ENCODE data around the gene ABCG2. TPM values are rescaled to one million over a fixed set of nuclear protein-coding genes. Genes with fewer than 3 reads are reported as not detected.

Gene ABCG2
- polyA plus RNA-seq, 1 of the 3 experiments (the other 2 are of a cell fraction): 0.02 TPM

- ChIA-PET POLR2A (no interaction called here), CTCF (no interaction called here)
- H4K20me1 ChIP-seq (ENCODE audit: insufficient read depth): no peaks in the 10 kb centered on the region
- TF ChIP-seq SIN3A (IDR thresholded peaks at IDR 0.05; ENCODE audit: borderline replicate concordance, low read depth, low read length): no peak
- H2AFZ ChIP-seq (ENCODE audit: low read depth): no peak overlapping the region
- H3K9me2 ChIP-seq: no peaks in the 10 kb centered on the region
- no peak for DNase-seq
- H3K27me3 ChIP-seq (ENCODE audit: insufficient read depth): no peaks in the 10 kb centered on the region
- H3F3A ChIP-seq (replicated peaks; ENCODE audit: insufficient read depth): no peaks in the 10 kb centered on the region
- H3K9ac ChIP-seq: no peak overlapping the region
- no peak overlapping the region for H3K27ac ChIP-seq (ENCODE audit: low read depth in 2 of 2, low read length in 1 of 2)
- H3K4me3 ChIP-seq (ENCODE audit: low read depth in 2 of 2, low read length in 1 of 2): no peak overlapping the region
- no peak overlapping the region for H3K4me2 ChIP-seq
- H3K79me2 ChIP-seq (ENCODE audit: insufficient read depth): no peaks in the 10 kb centered on the region
- H3K36me3 ChIP-seq (replicated peaks in 1 of 2; ENCODE audit: control insufficient read depth in 1 of 2, insufficient read depth in 2 of 2, low read length in 1 of 2): no peaks in the 10 kb centered on the region
- 48% methylated on average over 3 of the region's 3 CpGs for WGBS (ENCODE audit: low lambda C conversion rate)
- no peaks in the 10 kb centered on the region for H3K9me3 ChIP-seq
- H3K4me1 ChIP-seq (ENCODE audit: control insufficient read depth in 1 of 2, insufficient read depth in 2 of 2, low read depth in 1 of 2, low read length in 1 of 2): no peaks in the 10 kb centered on the region
Observed at GRCh38 chr4:88134536-88135355, 23.7 kb downstream of the ABCG2 start.

DNA sequence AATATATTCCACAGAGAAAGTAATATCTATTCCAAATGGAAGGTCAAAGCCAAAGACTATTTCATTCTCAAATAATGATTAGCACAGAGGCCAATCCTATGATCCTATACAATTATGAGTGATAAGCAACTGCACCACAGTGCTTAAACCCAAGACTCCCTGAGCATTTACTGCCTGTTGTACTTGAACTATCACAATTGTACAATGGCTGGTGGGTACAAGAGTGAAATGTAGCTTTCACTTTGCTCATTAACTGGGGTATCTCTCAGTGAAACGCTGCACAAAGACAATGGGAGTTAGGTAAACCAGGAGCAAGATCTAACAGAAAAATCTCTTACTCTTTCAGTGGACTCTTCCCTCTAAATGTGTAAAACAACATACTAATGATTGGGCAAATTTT is 24.3 kb downstream of the ABCG2 start:
- H3K36me3 ChIP-seq (replicated peaks in 1 of 2; ENCODE audit: control insufficient read depth in 1 of 2, insufficient read depth in 2 of 2, low read length in 1 of 2): no peaks in the 10 kb centered on the region
- ChIA-PET CTCF (no interaction called here), POLR2A (no interaction called here)
- no peaks in the 10 kb centered on the region for H3K9me3 ChIP-seq
- no peaks in the 10 kb centered on the region for H3K79me2 ChIP-seq (ENCODE audit: insufficient read depth)
- no peaks in the 10 kb centered on the region for H3F3A ChIP-seq (replicated peaks; ENCODE audit: insufficient read depth)
- DNase-seq: no peak
- no peaks in the 10 kb centered on the region for H3K27me3 ChIP-seq (ENCODE audit: insufficient read depth)
- TF ChIP-seq MXI1 (IDR thresholded peaks at IDR 0.05; ENCODE audit: low read depth, low read length): no peak
- no peak for TF ChIP-seq JUND (IDR thresholded peaks at IDR 0.05)
- TF ChIP-seq RXRA (IDR thresholded peaks at IDR 0.05; ENCODE audit: borderline replicate concordance, low read depth): no peak
- TF ChIP-seq NRF1 (IDR thresholded peaks at IDR 0.05; ENCODE audit: low read depth, low read length): no peak
- TF ChIP-seq GABPA (IDR thresholded peaks at IDR 0.05; ENCODE audit: low read depth): no peak
- no peak for TF ChIP-seq GATA2 (CRISPR knock-in tag; IDR thresholded peaks at IDR 0.05)
- TF ChIP-seq, protein P1, sequence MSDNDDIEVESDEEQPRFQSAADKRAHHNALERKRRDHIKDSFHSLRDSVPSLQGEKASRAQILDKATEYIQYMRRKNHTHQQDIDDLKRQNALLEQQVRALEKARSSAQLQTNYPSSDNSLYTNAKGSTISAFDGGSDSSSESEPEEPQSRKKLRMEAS (IDR thresholded peaks at IDR 0.05; ENCODE audit: low read depth): no peak
- TF ChIP-seq RCOR1 (IDR thresholded peaks at IDR 0.05; ENCODE audit: low read length): no peak
- no peak for TF ChIP-seq TAF1 (IDR thresholded peaks at IDR 0.05; ENCODE audit: borderline replicate concordance, low read depth, low read length)
- TF ChIP-seq CTCF (IDR thresholded peaks at IDR 0.05): no peak
- TF ChIP-seq FOXM1 (IDR thresholded peaks at IDR 0.05; ENCODE audit: low read depth): no peak
- no peak for TF ChIP-seq FOXJ3 (CRISPR knock-in tag; IDR thresholded peaks at IDR 0.05)
- no peak for TF ChIP-seq SMC3 (IDR thresholded peaks at IDR 0.05; ENCODE audit: low read depth, low read length)
- TF ChIP-seq REST (IDR thresholded peaks at IDR 0.05; ENCODE audit: low read depth, low read length): no peak
- H2AFZ ChIP-seq (ENCODE audit: low read depth): no peak overlapping the region
- H3K9ac ChIP-seq: no peak overlapping the region
- no peaks in the 10 kb centered on the region for H3K4me1 ChIP-seq (ENCODE audit: control insufficient read depth in 1 of 2, insufficient read depth in 2 of 2, low read depth in 1 of 2, low read length in 1 of 2)
- no peak overlapping the region for H3K4me3 ChIP-seq (ENCODE audit: low read depth in 2 of 2, low read length in 1 of 2)
- no peak overlapping the region for H3K27ac ChIP-seq (ENCODE audit: low read depth in 2 of 2, low read length in 1 of 2)
- 5% methylated on average over 1 of the region's 1 CpG for WGBS (ENCODE audit: low lambda C conversion rate)
- no peaks in the 10 kb centered on the region for H4K20me1 ChIP-seq (ENCODE audit: insufficient read depth)
- no peak overlapping the region for H3K4me2 ChIP-seq
- H3K9me2 ChIP-seq: no peaks in the 10 kb centered on the region
